Measurements from ENCODE around the gene SOAT2. TPM values are rescaled to one million over a fixed set of nuclear protein-coding genes. Genes with fewer than 3 reads are reported as not detected.

SOAT2 gene
- polyA plus RNA-seq, 1 donor (not counting 4 experiments of a cell fraction or from before 2014, with no cell fraction given) = not detected

DNA sequence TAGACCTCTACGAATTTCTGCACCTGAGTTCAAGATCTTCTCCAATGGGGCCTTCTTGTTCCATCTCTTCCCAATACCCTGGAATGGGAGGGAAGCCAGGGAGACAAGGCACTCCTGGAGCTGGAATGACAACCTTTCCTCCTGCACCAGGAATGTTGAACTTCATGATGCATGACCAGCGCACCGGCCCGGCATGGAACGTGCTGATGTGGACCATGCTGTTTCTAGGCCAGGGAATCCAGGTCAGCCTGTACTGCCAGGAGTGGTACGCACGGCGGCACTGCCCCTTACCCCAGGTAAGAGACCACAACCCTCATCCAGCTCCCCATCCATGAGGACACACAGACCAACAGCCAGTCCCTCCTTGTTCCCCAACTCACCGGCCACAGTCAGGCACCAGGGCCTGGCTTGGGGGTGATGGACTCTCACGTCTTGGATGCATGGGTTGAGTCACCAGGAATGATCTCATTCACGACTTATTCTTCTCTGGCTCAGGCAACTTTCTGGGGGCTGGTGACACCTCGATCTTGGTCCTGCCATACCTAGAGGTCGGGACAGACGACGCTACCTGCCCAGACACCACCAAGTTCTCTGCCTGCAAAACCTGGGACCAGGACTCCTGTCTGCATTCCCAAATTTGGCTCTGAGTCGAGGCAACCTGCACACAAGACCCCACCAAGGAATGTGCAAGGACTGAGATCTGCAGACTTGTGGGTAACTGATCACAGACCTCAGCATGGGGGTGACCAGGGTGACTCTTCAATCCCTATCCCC, 20.5 kb downstream of the SOAT2 start:
- no peak overlapping the region for H3K4me3 ChIP-seq (ENCODE audit: control insufficient read depth in 2 of 3, extremely low read depth in 1 of 3, insufficient read depth in 2 of 3, low read depth in 1 of 3, low read length in 3 of 3)
- H3K9me1 ChIP-seq (ENCODE audit: control insufficient read depth, extremely low read depth, insufficient read depth, low read length) = peaks cover 2% of the 10 kb centered on the region
- no peak overlapping the region for H3K27ac ChIP-seq (ENCODE audit: control insufficient read depth, insufficient read depth, low read length)
- H3K79me2 ChIP-seq (ENCODE audit: control insufficient read depth, insufficient read depth, low read length) = no peaks in the 10 kb centered on the region
- FAIRE-seq = no peak
- no peaks in the 10 kb centered on the region for H3K27me3 ChIP-seq (ENCODE audit: control insufficient read depth, extremely low read depth, insufficient read depth, low read length)
- dilution Hi-C loops (cut with MboI; ENCODE audit: extremely low pct_ligation_motif_present, low sequenced_read_pairs) = no loop called here
- H3K36me3 ChIP-seq (ENCODE audit: control insufficient read depth in 2 of 2, extremely low read depth in 1 of 2, insufficient read depth in 2 of 2, low read length in 2 of 2) = no peaks in the 10 kb centered on the region
- H3K9me3 ChIP-seq (ENCODE audit: control insufficient read depth, low read depth, low read length) = no peaks in the 10 kb centered on the region
- no peak overlapping the region for H3K4me2 ChIP-seq (ENCODE audit: control insufficient read depth, extremely low read depth, insufficient read depth, low read depth, low read length)
- TF ChIP-seq, protein P1, sequence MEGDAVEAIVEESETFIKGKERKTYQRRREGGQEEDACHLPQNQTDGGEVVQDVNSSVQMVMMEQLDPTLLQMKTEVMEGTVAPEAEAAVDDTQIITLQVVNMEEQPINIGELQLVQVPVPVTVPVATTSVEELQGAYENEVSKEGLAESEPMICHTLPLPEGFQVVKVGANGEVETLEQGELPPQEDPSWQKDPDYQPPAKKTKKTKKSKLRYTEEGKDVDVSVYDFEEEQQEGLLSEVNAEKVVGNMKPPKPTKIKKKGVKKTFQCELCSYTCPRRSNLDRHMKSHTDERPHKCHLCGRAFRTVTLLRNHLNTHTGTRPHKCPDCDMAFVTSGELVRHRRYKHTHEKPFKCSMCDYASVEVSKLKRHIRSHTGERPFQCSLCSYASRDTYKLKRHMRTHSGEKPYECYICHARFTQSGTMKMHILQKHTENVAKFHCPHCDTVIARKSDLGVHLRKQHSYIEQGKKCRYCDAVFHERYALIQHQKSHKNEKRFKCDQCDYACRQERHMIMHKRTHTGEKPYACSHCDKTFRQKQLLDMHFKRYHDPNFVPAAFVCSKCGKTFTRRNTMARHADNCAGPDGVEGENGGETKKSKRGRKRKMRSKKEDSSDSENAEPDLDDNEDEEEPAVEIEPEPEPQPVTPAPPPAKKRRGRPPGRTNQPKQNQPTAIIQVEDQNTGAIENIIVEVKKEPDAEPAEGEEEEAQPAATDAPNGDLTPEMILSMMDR (optimal IDR thresholded peaks at IDR 0.05 in 1 of 3, IDR thresholded peaks at IDR 0.05 in 1 of 3, conservative IDR thresholded peaks at IDR 0.05 in 1 of 3; ENCODE audit: extremely low read depth in 1 of 3, insufficient read depth in 2 of 3, low read length in 3 of 3) = no peak
- TF ChIP-seq EZH2 (IDR thresholded peaks at IDR 0.05; ENCODE audit: low read length) = no peak
- no peak overlapping the region for H2AFZ ChIP-seq (ENCODE audit: control insufficient read depth, low read length)
- no peak for DNase-seq (ENCODE audit: low read depth, low spot score)
- H3K9ac ChIP-seq (ENCODE audit: control insufficient read depth, extremely low read depth, insufficient read depth, low read length) = no peak overlapping the region
- H3K4me1 ChIP-seq (ENCODE audit: control insufficient read depth, extremely low read depth, insufficient read depth, low read length) = peaks cover 6% of the 10 kb centered on the region
- H4K20me1 ChIP-seq (ENCODE audit: control insufficient read depth, extremely low read depth, insufficient read depth, low read length) = no peaks in the 10 kb centered on the region

DNA sequence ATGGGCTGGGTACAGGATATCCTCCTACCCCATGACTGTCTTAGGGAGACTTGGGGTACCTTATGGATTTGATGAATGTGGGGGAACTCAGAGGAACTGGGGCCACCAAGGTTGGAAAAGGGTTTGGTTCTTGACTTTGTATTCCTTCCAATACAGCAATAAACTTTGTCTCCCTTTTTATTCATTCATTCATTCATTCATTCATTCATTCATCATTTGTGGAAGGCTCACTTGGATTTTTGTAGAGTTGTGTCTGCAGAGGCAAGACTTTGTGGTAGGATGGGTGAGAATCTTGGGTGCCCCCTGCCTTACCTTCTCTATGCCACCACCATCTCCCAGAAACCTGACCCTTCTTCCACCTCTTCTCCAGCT, 21.1 kb downstream of the SOAT2 start:
- Histone ChIP-seq H3K4me3 (ENCODE audit: control insufficient read depth in 2 of 3, extremely low read depth in 1 of 3, insufficient read depth in 2 of 3, low read depth in 1 of 3, low read length in 3 of 3) (no peak overlapping the region), H3K9me1 (ENCODE audit: control insufficient read depth, extremely low read depth, insufficient read depth, low read length) (peaks cover 2% of the 10 kb centered on the region), H3K4me2 (ENCODE audit: control insufficient read depth, extremely low read depth, insufficient read depth, low read depth, low read length) (no peak overlapping the region)

More for the DNA sequence above, 21.1 kb downstream of the SOAT2 start:
- no peaks in the 10 kb centered on the region for H3K9me3 ChIP-seq (ENCODE audit: control insufficient read depth, low read depth, low read length)
- TF ChIP-seq, protein P1 (optimal IDR thresholded peaks at IDR 0.05 in 1 of 3, IDR thresholded peaks at IDR 0.05 in 1 of 3, conservative IDR thresholded peaks at IDR 0.05 in 1 of 3; ENCODE audit: extremely low read depth in 1 of 3, insufficient read depth in 2 of 3, low read length in 3 of 3) = no peak
- TF ChIP-seq EZH2 (IDR thresholded peaks at IDR 0.05; ENCODE audit: low read length) = no peak
- H4K20me1 ChIP-seq (ENCODE audit: control insufficient read depth, extremely low read depth, insufficient read depth, low read length) = no peaks in the 10 kb centered on the region
- H3K27me3 ChIP-seq (ENCODE audit: control insufficient read depth, extremely low read depth, insufficient read depth, low read length) = no peaks in the 10 kb centered on the region
- H3K79me2 ChIP-seq (ENCODE audit: control insufficient read depth, insufficient read depth, low read length) = no peaks in the 10 kb centered on the region
- no peaks in the 10 kb centered on the region for H3K36me3 ChIP-seq (ENCODE audit: control insufficient read depth in 2 of 2, extremely low read depth in 1 of 2, insufficient read depth in 2 of 2, low read length in 2 of 2)
- peaks cover 6% of the 10 kb centered on the region for H3K4me1 ChIP-seq (ENCODE audit: control insufficient read depth, extremely low read depth, insufficient read depth, low read length)
- no peak overlapping the region for H3K9ac ChIP-seq (ENCODE audit: control insufficient read depth, extremely low read depth, insufficient read depth, low read length)
- no peak overlapping the region for H2AFZ ChIP-seq (ENCODE audit: control insufficient read depth, low read length)
- dilution Hi-C loops (cut with MboI; ENCODE audit: extremely low pct_ligation_motif_present, low sequenced_read_pairs) = no loop called here
- FAIRE-seq (no peak), DNase-seq (ENCODE audit: low read depth, low spot score) (no peak)
- no peak overlapping the region for H3K27ac ChIP-seq (ENCODE audit: control insufficient read depth, insufficient read depth, low read length)

All from keratinocyte (primary cell).